GM18867 (cell line): ENCODE measurements around the gene TMEM80.
"Not testable (repeated sequence)": the region's sequence is repeated elsewhere in the genome, so short reads cannot be mapped to it uniquely, and the experiment has no call there.

Source experiments
- ATAC-seq: cut with Tn5 transposase; IDR thresholded peaks from one replicate; pipeline ENCODE4 v1.9.1; 2021; ENCODE audit warnings: mild to moderate bottlenecking, moderate library complexity; ENCODE audit not compliant: unreplicated experiment

The TMEM80 gene

GRCh38 chr11:720642-721246, 25.1 kb downstream of the TMEM80 start:
- no peak for ATAC-seq

- ATAC-seq = no peak
These were observed 25.7 kb downstream of the TMEM80 start for GRCh38 chr11:721247-721740.

GRCh38 chr11:721741-722345, 26.2 kb downstream of the TMEM80 start:
- ATAC-seq = peak; percentile 36

- no peak for ATAC-seq
These were observed 26.8 kb downstream of the TMEM80 start for GRCh38 chr11:722346-722811.

- ATAC-seq = no peak
These were observed 27.7 kb downstream of the TMEM80 start for GRCh38 chr11:723120-723883.

GRCh38 chr11:724049-724777, 28.6 kb downstream of the TMEM80 start:
- no peak for ATAC-seq

- ATAC-seq = no peak
These were observed 29.3 kb downstream of the TMEM80 start for GRCh38 chr11:724778-725386.

- no peak for ATAC-seq
These were observed 30.1 kb downstream of the TMEM80 start for GRCh38 chr11:725624-726202.

- ATAC-seq = peak; percentile 36
These were observed 30.9 kb downstream of the TMEM80 start for GRCh38 chr11:726278-727220.

- no peak for ATAC-seq
These were observed 31.7 kb downstream of the TMEM80 start for GRCh38 chr11:727281-727701.

- ATAC-seq = peak; percentile 50
These were observed 32.5 kb downstream of the TMEM80 start for GRCh38 chr11:727859-728748.

- no peak for ATAC-seq
These were observed 33.4 kb downstream of the TMEM80 start for GRCh38 chr11:728901-729491.

- no peak for ATAC-seq
These were observed 34.0 kb downstream of the TMEM80 start for GRCh38 chr11:729492-730074.

GRCh38 chr11:733072-733471, 37.5 kb downstream of the TMEM80 start:
- ATAC-seq = no peak

GRCh38 chr11:734541-734940, 38.9 kb downstream of the TMEM80 start:
- ATAC-seq = not testable (repeated sequence)

- no peak for ATAC-seq
These were observed 41.8 kb downstream of the TMEM80 start for GRCh38 chr11:737366-737765.

- ATAC-seq = not testable (repeated sequence)
These were observed 42.3 kb downstream of the TMEM80 start for GRCh38 chr11:737899-738298.
